ENCODE results near the gene AGAP1. TPM values are rescaled to one million over a fixed set of nuclear protein-coding genes. Genes with fewer than 3 reads are reported as not detected.

The AGAP1 gene
- total and polyA plus RNA-seq, 2 donors (not counting 3 experiments of a cell fraction or from before 2014, with no cell fraction given): 10.2 to 20.9 TPM

DNA sequence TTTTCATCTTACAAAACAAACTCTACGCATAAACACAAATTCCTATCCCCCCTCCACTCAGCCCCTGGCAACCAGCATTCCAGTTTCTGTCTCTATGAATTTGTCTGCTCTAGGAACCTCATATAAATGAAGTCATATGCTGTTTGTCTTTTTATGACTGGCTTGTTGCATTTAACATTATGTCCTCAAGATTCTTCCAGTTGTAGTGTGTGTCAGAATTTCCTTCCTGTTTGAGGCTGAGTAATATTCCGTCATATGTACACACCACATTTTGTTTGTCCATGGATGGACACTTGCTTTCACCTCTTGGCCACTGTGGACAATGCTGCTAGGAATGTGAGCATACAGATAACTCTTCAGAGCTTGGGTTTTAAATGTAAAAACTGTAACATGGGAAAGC lies 402.2 kb downstream of the AGAP1 start:
- no peaks in the 10 kb centered on the region for H3K79me2 ChIP-seq (ENCODE audit: control insufficient read depth, insufficient read depth, low read length)
- ChIA-PET POLR2A (no interaction called here), CTCF (no interaction called here)
- no peaks in the 10 kb centered on the region for H3K36me3 ChIP-seq (ENCODE audit: control insufficient read depth in 2 of 2, extremely low read depth in 1 of 2, insufficient read depth in 2 of 2, low read length in 2 of 2)
- no peaks in the 10 kb centered on the region for H3K27me3 ChIP-seq (ENCODE audit: control insufficient read depth in 2 of 2, insufficient read depth in 2 of 2, low read length in 2 of 2)
- TF ChIP-seq, protein P1, sequence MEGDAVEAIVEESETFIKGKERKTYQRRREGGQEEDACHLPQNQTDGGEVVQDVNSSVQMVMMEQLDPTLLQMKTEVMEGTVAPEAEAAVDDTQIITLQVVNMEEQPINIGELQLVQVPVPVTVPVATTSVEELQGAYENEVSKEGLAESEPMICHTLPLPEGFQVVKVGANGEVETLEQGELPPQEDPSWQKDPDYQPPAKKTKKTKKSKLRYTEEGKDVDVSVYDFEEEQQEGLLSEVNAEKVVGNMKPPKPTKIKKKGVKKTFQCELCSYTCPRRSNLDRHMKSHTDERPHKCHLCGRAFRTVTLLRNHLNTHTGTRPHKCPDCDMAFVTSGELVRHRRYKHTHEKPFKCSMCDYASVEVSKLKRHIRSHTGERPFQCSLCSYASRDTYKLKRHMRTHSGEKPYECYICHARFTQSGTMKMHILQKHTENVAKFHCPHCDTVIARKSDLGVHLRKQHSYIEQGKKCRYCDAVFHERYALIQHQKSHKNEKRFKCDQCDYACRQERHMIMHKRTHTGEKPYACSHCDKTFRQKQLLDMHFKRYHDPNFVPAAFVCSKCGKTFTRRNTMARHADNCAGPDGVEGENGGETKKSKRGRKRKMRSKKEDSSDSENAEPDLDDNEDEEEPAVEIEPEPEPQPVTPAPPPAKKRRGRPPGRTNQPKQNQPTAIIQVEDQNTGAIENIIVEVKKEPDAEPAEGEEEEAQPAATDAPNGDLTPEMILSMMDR (IDR thresholded peaks at IDR 0.05; ENCODE audit: extremely low read depth in 1 of 2, insufficient read depth in 1 of 2, low read depth in 1 of 2, low read length in 2 of 2): no peak
- TF ChIP-seq FOS (IDR thresholded peaks at IDR 0.05; ENCODE audit: borderline replicate concordance, insufficient read depth, low read length): peak; percentile 84
- no peak for TF ChIP-seq POLR2AphosphoS5 (IDR thresholded peaks at IDR 0.05; ENCODE audit: insufficient read depth, low read depth, low read length)
- TF ChIP-seq MYC (IDR thresholded peaks at IDR 0.05; ENCODE audit: low read depth, low read length): no peak
- TF ChIP-seq JUN (IDR thresholded peaks at IDR 0.05; ENCODE audit: borderline replicate concordance, insufficient read depth, insufficient read length, low read depth): peak; percentile 67
- no peak for TF ChIP-seq EZH2 (IDR thresholded peaks at IDR 0.05; ENCODE audit: borderline replicate concordance, low read depth, low read length, severe bottlenecking)
- BruUV-seq (replicated peaks): no TSS peak
- peaks cover 19% of the 10 kb centered on the region for H3K4me1 ChIP-seq (ENCODE audit: control insufficient read depth, extremely low read depth, insufficient read depth, low read length)
- no peak overlapping the region for H3K27ac ChIP-seq (ENCODE audit: insufficient read depth, low read depth, low read length)
- FAIRE-seq (peak; percentile 79), DNase-seq (ENCODE audit: low read depth, low spot score) (peak; percentile 35)
- H3K9me3 ChIP-seq (replicated peaks; ENCODE audit: control insufficient read depth, insufficient read depth, low read length): no peaks in the 10 kb centered on the region
- H3K9ac ChIP-seq (replicated peaks; ENCODE audit: extremely low read depth, insufficient read depth, low read length): no peak overlapping the region
- dilution Hi-C loops (cut with MboI; ENCODE audit: extremely low pct_ligation_motif_present, low sequenced_read_pairs) (no loop called here), intact Hi-C loops (cut with micrococcal nuclease) (no loop called here)
- no peaks in the 10 kb centered on the region for H4K20me1 ChIP-seq (replicated peaks; ENCODE audit: control insufficient read depth, extremely low read depth, insufficient read depth, low read length)
- H3K9me1 ChIP-seq (replicated peaks; ENCODE audit: control insufficient read depth, extremely low read depth, insufficient read depth, low read length): no peaks in the 10 kb centered on the region
- H3K4me2 ChIP-seq (ENCODE audit: insufficient read depth, low read length): no peak overlapping the region
- no peak overlapping the region for H2AFZ ChIP-seq (ENCODE audit: low read depth, low read length)
- no peak overlapping the region for H3K4me3 ChIP-seq (replicated peaks in 1 of 3; ENCODE audit: insufficient read depth in 1 of 3, low read depth in 1 of 3, low read length in 3 of 3)

DNA sequence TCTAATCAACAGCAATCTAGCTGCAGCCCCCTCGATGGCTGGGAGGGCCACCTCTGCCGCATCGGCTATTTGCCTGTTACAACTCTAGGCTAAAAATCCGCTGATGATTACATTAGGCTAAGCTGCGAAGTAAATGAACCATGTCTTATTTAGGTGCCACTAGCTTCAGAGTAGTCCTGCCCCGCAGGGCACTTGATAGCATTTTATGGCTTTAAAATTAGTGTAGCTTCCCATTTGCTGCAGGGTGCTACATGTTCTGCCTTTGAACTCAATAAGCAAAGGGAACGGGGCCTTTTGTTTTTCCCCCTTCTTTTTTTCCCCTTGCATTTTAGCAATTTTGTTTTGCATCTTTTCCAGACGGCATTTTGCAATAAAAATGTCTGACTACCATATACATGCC lies 404.1 kb downstream of the AGAP1 start:
- no peak for FAIRE-seq

More for the DNA sequence above, 404.1 kb downstream of the AGAP1 start:
- H3K9me3 ChIP-seq (replicated peaks; ENCODE audit: control insufficient read depth, insufficient read depth, low read length): no peaks in the 10 kb centered on the region
- intact Hi-C loops (cut with micrococcal nuclease) (no loop called here), dilution Hi-C loops (cut with MboI; ENCODE audit: extremely low pct_ligation_motif_present, low sequenced_read_pairs) (no loop called here)
- H3K4me2 ChIP-seq (ENCODE audit: insufficient read depth, low read length): no peak overlapping the region
- H3K36me3 ChIP-seq (ENCODE audit: control insufficient read depth in 2 of 2, extremely low read depth in 1 of 2, insufficient read depth in 2 of 2, low read length in 2 of 2): no peaks in the 10 kb centered on the region
- no TSS peak for BruUV-seq (replicated peaks)
- H3K9ac ChIP-seq (replicated peaks; ENCODE audit: extremely low read depth, insufficient read depth, low read length): no peak overlapping the region
- POLR2A ChIA-PET: no interaction called here
- no peaks in the 10 kb centered on the region for H3K27me3 ChIP-seq (ENCODE audit: control insufficient read depth in 2 of 2, insufficient read depth in 2 of 2, low read length in 2 of 2)
- H3K79me2 ChIP-seq (ENCODE audit: control insufficient read depth, insufficient read depth, low read length): no peaks in the 10 kb centered on the region
- no peak overlapping the region for H3K4me3 ChIP-seq (replicated peaks in 1 of 3; ENCODE audit: insufficient read depth in 1 of 3, low read depth in 1 of 3, low read length in 3 of 3)
- no peak overlapping the region for H2AFZ ChIP-seq (ENCODE audit: low read depth, low read length)
- peaks cover 23% of the 10 kb centered on the region for H3K4me1 ChIP-seq (ENCODE audit: control insufficient read depth, extremely low read depth, insufficient read depth, low read length)
- no peaks in the 10 kb centered on the region for H3K9me1 ChIP-seq (replicated peaks; ENCODE audit: control insufficient read depth, extremely low read depth, insufficient read depth, low read length)
- no peak for DNase-seq (ENCODE audit: low read depth, low spot score)
- CTCF ChIA-PET: interaction anchor here (1.1 kb wide), 1 partner anchor 14 kb away, joined by 3 read pairs; no protein-coding TSS in a partner anchor
- H3K27ac ChIP-seq (ENCODE audit: insufficient read depth, low read depth, low read length): no peak overlapping the region
- no peaks in the 10 kb centered on the region for H4K20me1 ChIP-seq (replicated peaks; ENCODE audit: control insufficient read depth, extremely low read depth, insufficient read depth, low read length)
- TF ChIP-seq EZH2 (IDR thresholded peaks at IDR 0.05; ENCODE audit: borderline replicate concordance, low read depth, low read length, severe bottlenecking) (no peak), POLR2AphosphoS5 (IDR thresholded peaks at IDR 0.05; ENCODE audit: insufficient read depth, low read depth, low read length) (no peak), POLR2A (IDR thresholded peaks at IDR 0.05; ENCODE audit: low read depth, low read length) (no peak), GATA2 (IDR thresholded peaks at IDR 0.05; ENCODE audit: insufficient read depth, insufficient read length, low read depth, low read length) (no peak)
- TF ChIP-seq, protein P2, sequence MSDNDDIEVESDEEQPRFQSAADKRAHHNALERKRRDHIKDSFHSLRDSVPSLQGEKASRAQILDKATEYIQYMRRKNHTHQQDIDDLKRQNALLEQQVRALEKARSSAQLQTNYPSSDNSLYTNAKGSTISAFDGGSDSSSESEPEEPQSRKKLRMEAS (IDR thresholded peaks at IDR 0.05; ENCODE audit: insufficient read depth, insufficient read length): no peak

Measured in endothelial cell of umbilical vein (primary cell).